ENCODE measurements around the gene SHROOM2. TPM values are rescaled to one million over a fixed set of nuclear protein-coding genes. Genes with fewer than 3 reads are reported as not detected.

SHROOM2 gene
- total and polyA plus RNA-seq, 9 donors: 7.6 to 16.8 (median 11.7) TPM

DNA sequence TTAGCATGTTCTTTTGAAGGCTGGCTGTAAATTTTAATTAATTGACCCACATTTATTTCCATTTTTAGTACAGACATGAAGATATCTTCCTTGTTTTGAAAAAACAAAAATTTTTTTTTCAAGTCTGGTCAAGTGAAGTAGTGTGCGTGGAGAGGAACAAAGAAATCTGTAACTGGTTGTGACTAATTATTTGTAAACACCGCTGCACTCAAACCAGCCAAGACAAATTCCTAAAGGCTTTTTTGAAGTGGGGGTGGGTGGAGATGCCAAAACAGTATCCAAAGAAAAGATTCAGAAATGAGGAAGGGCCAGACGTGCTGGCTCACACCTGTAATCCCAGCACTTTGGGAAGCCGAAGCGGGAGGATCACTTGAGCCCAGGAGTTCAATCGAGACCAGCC, 88.3 kb downstream of the SHROOM2 start:
- TF ChIP-seq EP300 (IDR thresholded peaks at IDR 0.05): no peak
- TF ChIP-seq, protein P1, sequence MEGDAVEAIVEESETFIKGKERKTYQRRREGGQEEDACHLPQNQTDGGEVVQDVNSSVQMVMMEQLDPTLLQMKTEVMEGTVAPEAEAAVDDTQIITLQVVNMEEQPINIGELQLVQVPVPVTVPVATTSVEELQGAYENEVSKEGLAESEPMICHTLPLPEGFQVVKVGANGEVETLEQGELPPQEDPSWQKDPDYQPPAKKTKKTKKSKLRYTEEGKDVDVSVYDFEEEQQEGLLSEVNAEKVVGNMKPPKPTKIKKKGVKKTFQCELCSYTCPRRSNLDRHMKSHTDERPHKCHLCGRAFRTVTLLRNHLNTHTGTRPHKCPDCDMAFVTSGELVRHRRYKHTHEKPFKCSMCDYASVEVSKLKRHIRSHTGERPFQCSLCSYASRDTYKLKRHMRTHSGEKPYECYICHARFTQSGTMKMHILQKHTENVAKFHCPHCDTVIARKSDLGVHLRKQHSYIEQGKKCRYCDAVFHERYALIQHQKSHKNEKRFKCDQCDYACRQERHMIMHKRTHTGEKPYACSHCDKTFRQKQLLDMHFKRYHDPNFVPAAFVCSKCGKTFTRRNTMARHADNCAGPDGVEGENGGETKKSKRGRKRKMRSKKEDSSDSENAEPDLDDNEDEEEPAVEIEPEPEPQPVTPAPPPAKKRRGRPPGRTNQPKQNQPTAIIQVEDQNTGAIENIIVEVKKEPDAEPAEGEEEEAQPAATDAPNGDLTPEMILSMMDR (IDR thresholded peaks at IDR 0.05): no peak
- no peak for TF ChIP-seq POLR2A (IDR thresholded peaks at IDR 0.05)
- WGBS, 3 donors: 51 to 58% (median 53%) methylated on average over 6 of the region's 6 CpGs
- Histone ChIP-seq H3K4me1 (ENCODE audit: insufficient read depth) (peaks cover 3% of the 10 kb centered on the region), H3K27me3 (no peaks in the 10 kb centered on the region), H3K36me3 (no peaks in the 10 kb centered on the region), H3K9me3 (no peaks in the 10 kb centered on the region), H3K4me3 (no peak overlapping the region), H3K27ac (no peak overlapping the region)
- DNase-seq: no peak
- intact Hi-C loops (cut with DNase I): loop anchor here in 1 of 4 donors (10.0 kb wide), 1 partner anchor 250 kb away; no protein-coding TSS in a partner anchor

DNA sequence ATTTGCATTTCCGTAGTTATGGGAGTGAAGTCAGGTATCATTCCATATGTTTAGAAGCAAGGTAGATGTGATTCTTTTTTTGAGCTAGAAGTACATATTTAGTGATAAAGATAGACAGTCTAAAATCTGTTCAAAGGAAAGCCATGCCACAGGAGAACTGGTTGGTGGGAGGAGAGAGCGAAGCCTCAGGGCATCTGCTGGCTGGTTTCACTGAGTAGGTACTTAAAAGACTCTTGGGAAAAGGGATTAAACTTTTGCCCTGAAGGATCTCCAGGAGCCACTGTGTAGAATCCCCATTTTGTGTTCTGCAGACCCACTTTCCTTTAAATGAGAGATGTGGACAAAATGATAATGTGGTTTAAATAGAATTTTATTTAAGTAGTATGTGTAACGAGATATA, 89.6 kb downstream of the SHROOM2 start:
- H3K9me3 ChIP-seq: no peaks in the 10 kb centered on the region
- H3K4me3 ChIP-seq: no peak overlapping the region
- TF ChIP-seq, protein P1 (IDR thresholded peaks at IDR 0.05): no peak
- no peak for TF ChIP-seq EP300 (IDR thresholded peaks at IDR 0.05)
- no peak for TF ChIP-seq POLR2A (IDR thresholded peaks at IDR 0.05)
- no peak overlapping the region for H3K27ac ChIP-seq
- H3K36me3 ChIP-seq: no peaks in the 10 kb centered on the region
- H3K4me1 ChIP-seq (ENCODE audit: insufficient read depth): peaks cover 3% of the 10 kb centered on the region
- intact Hi-C loops (cut with DNase I): loop anchor here in 1 of 4 donors (10.0 kb wide), 1 partner anchor 249 kb away; no protein-coding TSS in a partner anchor
- no peaks in the 10 kb centered on the region for H3K27me3 ChIP-seq
- WGBS, 3 donors: 62 to 81% (median 76%) methylated on average over 3 of the region's 3 CpGs
- no peak for DNase-seq

DNA sequence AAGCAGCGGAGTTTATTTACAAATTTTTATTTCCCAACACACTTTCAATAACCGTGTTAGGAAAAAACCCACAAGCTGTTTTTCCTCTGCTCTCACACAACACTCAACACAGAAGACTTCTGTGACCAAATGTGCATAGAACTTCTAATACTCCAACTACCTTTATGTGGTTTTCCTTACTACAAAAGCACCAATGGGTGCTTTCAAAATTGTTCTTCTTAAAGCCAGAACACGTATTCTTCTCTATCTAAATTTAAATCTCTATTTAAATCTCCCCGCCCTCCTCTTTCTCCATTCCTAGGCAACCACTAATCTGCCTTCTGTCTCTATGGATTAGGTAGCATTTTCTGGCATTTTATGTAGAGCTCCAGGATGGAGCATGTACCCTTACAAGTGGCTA, 90.0 kb downstream of the SHROOM2 start:
- Histone ChIP-seq H3K27ac (no peak overlapping the region), H3K27me3 (no peaks in the 10 kb centered on the region), H3K9me3 (no peaks in the 10 kb centered on the region), H3K4me1 (ENCODE audit: insufficient read depth) (peaks cover 3% of the 10 kb centered on the region), H3K4me3 (no peak overlapping the region), H3K36me3 (no peaks in the 10 kb centered on the region)
- intact Hi-C loops (cut with DNase I): loop anchor here in 1 of 4 donors (10.0 kb wide), 1 partner anchor 249 kb away; no protein-coding TSS in a partner anchor
- WGBS, 3 donors: 79 to 88% (median 83%) methylated on average over 4 of the region's 4 CpGs
- TF ChIP-seq EP300 (IDR thresholded peaks at IDR 0.05): no peak
- no peak for TF ChIP-seq POLR2A (IDR thresholded peaks at IDR 0.05)
- TF ChIP-seq, protein P1 (IDR thresholded peaks at IDR 0.05): no peak
- no peak for DNase-seq

DNA sequence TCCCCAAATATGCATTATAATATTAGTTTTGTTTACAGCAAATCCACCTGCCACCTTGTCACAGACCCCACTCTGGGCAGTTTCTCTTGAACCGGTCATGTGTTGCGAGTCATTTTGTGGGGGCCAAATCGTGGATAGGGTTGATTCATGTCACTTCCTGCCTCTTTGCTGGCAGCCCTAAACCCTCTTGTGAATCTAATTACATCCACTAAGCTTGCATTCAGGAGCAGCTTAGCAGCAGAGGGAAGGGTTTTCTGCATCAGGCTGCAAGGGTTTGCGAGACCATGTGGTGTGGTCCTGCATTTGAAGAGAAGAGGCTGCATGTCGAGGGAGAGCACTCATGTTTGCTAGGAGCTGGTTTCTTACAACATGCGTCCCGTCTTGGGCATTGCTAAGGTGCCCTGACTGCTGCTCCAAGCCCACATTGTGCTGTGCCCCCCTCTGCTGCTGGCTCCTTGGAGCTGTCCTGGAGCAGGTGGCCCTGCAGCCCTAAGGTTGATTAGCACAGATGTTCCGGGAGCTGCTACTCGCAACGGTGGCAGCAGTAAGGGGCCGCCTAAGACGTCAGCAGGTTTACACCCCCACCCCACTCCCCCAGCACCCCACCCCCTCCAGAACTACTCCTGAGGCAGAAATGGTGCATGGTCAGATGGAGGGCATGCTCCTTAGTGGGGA, 92.1 kb downstream of the SHROOM2 start:
- H3K4me1 ChIP-seq (ENCODE audit: insufficient read depth): peaks cover 4% of the 10 kb centered on the region
- no peaks in the 10 kb centered on the region for H3K36me3 ChIP-seq
- H3K4me3 ChIP-seq: no peak overlapping the region
- WGBS, 3 donors: 74 to 82% (median 77%) methylated on average over 11 to 12 of the region's 12 CpGs
- no peaks in the 10 kb centered on the region for H3K9me3 ChIP-seq
- intact Hi-C loops (cut with DNase I): loop anchor here in 1 of 4 donors (10.0 kb wide), 1 partner anchor 247 kb away; no protein-coding TSS in a partner anchor
- no peaks in the 10 kb centered on the region for H3K27me3 ChIP-seq
- DNase-seq: no peak
- no peak overlapping the region for H3K27ac ChIP-seq
- TF ChIP-seq, protein P1 (IDR thresholded peaks at IDR 0.05): no peak
- TF ChIP-seq EP300 (IDR thresholded peaks at IDR 0.05) (no peak), POLR2A (IDR thresholded peaks at IDR 0.05) (no peak)
